PFSK-1 (cell line): ENCODE measurements around the gene NDUFS8.

Experiments used
- FOXP2 ChIP-seq: optimal IDR thresholded peaks from 2 replicates; pipeline ENCODE3; 2011; ENCODE audit warnings: borderline replicate concordance, control low read depth, inconsistent platforms; ENCODE audit not compliant: insufficient read depth; ENCODE audit errors: extremely low read length, extremely low read depth
- POLR2AphosphoS5 ChIP-seq: IDR thresholded peaks from 2 replicates; pipeline ENCODE4 v1.6.1; 2012; ENCODE audit warnings: low read depth, mild to moderate bottlenecking, control low read depth, low read length, moderate library complexity
- SIN3A ChIP-seq: IDR thresholded peaks from 2 replicates; pipeline ENCODE4 v1.6.1; 2012; ENCODE audit warnings: mild to moderate bottlenecking, low read length, moderate library complexity, borderline replicate concordance; ENCODE audit not compliant: insufficient read depth
- TAF1 ChIP-seq: IDR thresholded peaks from 2 replicates; pipeline ENCODE4 v1.6.1; 2012; ENCODE audit warnings: low read length, control low read depth, borderline replicate concordance; ENCODE audit not compliant: insufficient read depth
- TF ChIP-seq, protein P1 (sequence below), 2 experiments: IDR thresholded peaks; 2 replicates each; pipeline versions ENCODE4 v1.6.1 to v1.8.0; 2011 to 2012; ENCODE audit warnings: low read depth in 2 of 2, low read length in 2 of 2, control low read depth in 1 of 2, inconsistent platforms in 1 of 2, mild to moderate bottlenecking in 1 of 2, moderate library complexity in 1 of 2; ENCODE audit not compliant: insufficient read depth in 1 of 2

The NDUFS8 gene

GRCh38 chr11:68013611-68014156 is 16.8 kb upstream of the NDUFS8 start:
- TF ChIP-seq POLR2AphosphoS5 (no peak), FOXP2 (no peak)
- TF ChIP-seq, protein P1, sequence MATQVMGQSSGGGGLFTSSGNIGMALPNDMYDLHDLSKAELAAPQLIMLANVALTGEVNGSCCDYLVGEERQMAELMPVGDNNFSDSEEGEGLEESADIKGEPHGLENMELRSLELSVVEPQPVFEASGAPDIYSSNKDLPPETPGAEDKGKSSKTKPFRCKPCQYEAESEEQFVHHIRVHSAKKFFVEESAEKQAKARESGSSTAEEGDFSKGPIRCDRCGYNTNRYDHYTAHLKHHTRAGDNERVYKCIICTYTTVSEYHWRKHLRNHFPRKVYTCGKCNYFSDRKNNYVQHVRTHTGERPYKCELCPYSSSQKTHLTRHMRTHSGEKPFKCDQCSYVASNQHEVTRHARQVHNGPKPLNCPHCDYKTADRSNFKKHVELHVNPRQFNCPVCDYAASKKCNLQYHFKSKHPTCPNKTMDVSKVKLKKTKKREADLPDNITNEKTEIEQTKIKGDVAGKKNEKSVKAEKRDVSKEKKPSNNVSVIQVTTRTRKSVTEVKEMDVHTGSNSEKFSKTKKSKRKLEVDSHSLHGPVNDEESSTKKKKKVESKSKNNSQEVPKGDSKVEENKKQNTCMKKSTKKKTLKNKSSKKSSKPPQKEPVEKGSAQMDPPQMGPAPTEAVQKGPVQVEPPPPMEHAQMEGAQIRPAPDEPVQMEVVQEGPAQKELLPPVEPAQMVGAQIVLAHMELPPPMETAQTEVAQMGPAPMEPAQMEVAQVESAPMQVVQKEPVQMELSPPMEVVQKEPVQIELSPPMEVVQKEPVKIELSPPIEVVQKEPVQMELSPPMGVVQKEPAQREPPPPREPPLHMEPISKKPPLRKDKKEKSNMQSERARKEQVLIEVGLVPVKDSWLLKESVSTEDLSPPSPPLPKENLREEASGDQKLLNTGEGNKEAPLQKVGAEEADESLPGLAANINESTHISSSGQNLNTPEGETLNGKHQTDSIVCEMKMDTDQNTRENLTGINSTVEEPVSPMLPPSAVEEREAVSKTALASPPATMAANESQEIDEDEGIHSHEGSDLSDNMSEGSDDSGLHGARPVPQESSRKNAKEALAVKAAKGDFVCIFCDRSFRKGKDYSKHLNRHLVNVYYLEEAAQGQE (IDR thresholded peaks at IDR 0.05; ENCODE audit: insufficient read depth in 1 of 2, low read depth in 2 of 2, low read length in 2 of 2) = no peak

- TF ChIP-seq TAF1 (no peak), FOXP2 (no peak), SIN3A (no peak), POLR2AphosphoS5 (no peak)
- TF ChIP-seq, protein P1 (IDR thresholded peaks at IDR 0.05; ENCODE audit: insufficient read depth in 1 of 2, low read depth in 2 of 2, low read length in 2 of 2) = no peak
These were observed 16.1 kb upstream of the NDUFS8 start for GRCh38 chr11:68014157-68014946.

DNA sequence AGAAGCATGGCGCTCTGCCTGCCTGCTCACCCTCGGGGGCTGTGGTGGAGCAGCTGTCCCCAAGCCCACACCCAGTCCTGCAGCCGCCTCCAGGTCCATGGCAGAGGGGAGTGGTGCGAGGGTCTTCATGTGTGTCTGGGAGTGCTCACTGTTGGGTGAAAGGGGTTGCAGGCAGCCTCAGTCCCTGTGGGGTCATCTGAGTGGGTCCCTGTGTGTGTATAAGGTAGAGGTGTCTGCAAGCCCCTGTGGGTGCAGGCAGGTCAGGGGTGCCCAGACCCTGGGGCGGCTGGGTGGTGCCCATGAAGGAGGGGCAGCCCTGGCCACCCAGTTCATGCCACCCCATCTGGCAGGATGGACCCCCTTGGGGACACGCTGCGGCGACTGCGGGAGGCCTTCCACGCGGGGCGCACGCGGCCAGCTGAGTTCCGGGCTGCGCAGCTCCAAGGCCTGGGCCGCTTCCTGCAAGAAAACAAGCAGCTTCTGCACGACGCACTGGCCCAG is 15.5 kb upstream of the NDUFS8 start:
- TF ChIP-seq POLR2AphosphoS5 (no peak), FOXP2 (no peak), SIN3A (no peak)
- TF ChIP-seq, protein P1 (IDR thresholded peaks at IDR 0.05; ENCODE audit: insufficient read depth in 1 of 2, low read depth in 2 of 2, low read length in 2 of 2) = no peak

GRCh38 chr11:68015467-68015866 is 15.0 kb upstream of the NDUFS8 start:
- TF ChIP-seq SIN3A = no peak
- no peak for TF ChIP-seq TAF1
- TF ChIP-seq, protein P1 (IDR thresholded peaks at IDR 0.05; ENCODE audit: insufficient read depth in 1 of 2, low read depth in 2 of 2, low read length in 2 of 2) = no peak
- no peak for TF ChIP-seq FOXP2
- TF ChIP-seq POLR2AphosphoS5 = no peak
